ENCODE data around the gene COMMD1.

COMMD1 gene

GRCh38 chr2:61961231-61961901 lies 55.9 kb downstream of the COMMD1 start:
- no peak for DNase-seq (ENCODE audit: extremely low spot score)
- ChIA-PET POLR2A (no interaction called here), CTCF (interaction anchor here (2.0 kb wide), 1 partner anchor 12 kb away, joined by 6 read pairs; no protein-coding TSS in a partner anchor)
- TF ChIP-seq, protein P1, sequence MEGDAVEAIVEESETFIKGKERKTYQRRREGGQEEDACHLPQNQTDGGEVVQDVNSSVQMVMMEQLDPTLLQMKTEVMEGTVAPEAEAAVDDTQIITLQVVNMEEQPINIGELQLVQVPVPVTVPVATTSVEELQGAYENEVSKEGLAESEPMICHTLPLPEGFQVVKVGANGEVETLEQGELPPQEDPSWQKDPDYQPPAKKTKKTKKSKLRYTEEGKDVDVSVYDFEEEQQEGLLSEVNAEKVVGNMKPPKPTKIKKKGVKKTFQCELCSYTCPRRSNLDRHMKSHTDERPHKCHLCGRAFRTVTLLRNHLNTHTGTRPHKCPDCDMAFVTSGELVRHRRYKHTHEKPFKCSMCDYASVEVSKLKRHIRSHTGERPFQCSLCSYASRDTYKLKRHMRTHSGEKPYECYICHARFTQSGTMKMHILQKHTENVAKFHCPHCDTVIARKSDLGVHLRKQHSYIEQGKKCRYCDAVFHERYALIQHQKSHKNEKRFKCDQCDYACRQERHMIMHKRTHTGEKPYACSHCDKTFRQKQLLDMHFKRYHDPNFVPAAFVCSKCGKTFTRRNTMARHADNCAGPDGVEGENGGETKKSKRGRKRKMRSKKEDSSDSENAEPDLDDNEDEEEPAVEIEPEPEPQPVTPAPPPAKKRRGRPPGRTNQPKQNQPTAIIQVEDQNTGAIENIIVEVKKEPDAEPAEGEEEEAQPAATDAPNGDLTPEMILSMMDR (IDR thresholded peaks at IDR 0.05; ENCODE audit: control extremely low read depth, extremely low read depth, low read depth, missing control alignments): no peak

DNA sequence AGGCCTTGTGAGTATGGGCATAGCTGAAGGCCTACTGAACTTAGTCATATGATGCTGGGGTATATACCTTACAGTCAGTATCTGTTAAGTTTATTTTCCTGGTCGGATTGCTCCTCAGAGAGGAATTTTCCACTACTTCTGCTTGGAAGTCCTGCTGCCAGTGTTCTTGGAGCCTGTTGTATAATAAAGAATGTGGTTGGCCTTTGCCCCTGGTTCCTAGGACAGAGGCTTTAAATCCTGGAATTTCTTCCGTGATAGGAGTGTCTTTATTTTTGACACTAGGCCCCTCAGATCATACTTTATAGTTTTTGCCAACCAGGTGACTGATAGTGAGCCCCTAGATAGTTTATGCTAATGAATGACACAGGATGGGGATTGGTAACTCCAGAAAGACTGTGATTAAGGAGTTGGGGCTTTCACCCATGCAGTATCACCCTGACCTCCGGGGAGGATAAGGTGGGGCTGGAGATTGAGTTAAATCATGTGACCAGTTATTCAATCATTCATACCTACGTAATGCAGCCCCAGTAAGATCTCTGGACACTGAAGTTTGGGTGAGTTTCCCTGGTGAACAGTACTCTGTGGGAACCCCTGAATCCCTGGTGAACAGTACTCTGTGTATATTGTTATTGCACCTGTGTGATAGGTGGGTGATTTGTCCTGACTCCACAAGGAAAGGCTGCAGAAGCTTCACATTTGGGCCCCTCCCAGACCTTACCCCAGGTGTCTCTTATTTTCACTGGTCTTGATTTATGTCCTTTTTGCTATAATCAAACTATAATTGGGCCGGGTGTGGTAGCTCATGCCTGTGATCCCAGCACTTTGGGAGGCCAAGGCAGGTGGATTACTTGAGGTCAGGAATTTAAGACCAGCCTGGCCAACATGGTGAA lies 56.9 kb downstream of the COMMD1 start:
- POLR2A ChIA-PET: no interaction called here

GRCh38 chr2:61966087-61966727 lies 60.7 kb downstream of the COMMD1 start:
- POLR2A ChIA-PET: no interaction called here
- TF ChIP-seq, protein P1 (IDR thresholded peaks at IDR 0.05; ENCODE audit: control extremely low read depth, extremely low read depth, low read depth, missing control alignments): no peak
- DNase-seq (ENCODE audit: extremely low spot score): no peak
- CTCF ChIA-PET: interaction anchor here (1.0 to 1.9 kb wide), 6 partner anchors 10 to 447 kb away, joined by 3 to 6 read pairs (median 4); no protein-coding TSS in a partner anchor

More for the DNA sequence above, 56.9 kb downstream of the COMMD1 start:
- TF ChIP-seq, protein P1 (IDR thresholded peaks at IDR 0.05; ENCODE audit: control extremely low read depth, extremely low read depth, low read depth, missing control alignments): no peak
- CTCF ChIA-PET: interaction anchor here (1.6 kb wide), 1 partner anchor 32 kb away, joined by 3 read pairs; no protein-coding TSS in a partner anchor
- no peak for DNase-seq (ENCODE audit: extremely low spot score)

GRCh38 chr2:61967262-61967661 lies 61.8 kb downstream of the COMMD1 start:
- TF ChIP-seq, protein P1 (IDR thresholded peaks at IDR 0.05; ENCODE audit: control extremely low read depth, extremely low read depth, low read depth, missing control alignments): no peak
- no peak for DNase-seq (ENCODE audit: extremely low spot score)
- ChIA-PET CTCF (interaction anchor here (1.1 to 1.4 kb wide), 2 partner anchors 10 to 13 kb away, joined by 3 read pairs; no protein-coding TSS in a partner anchor), POLR2A (no interaction called here)

- TF ChIP-seq, protein P1 (IDR thresholded peaks at IDR 0.05; ENCODE audit: control extremely low read depth, extremely low read depth, low read depth, missing control alignments): no peak
- no peak for DNase-seq (ENCODE audit: extremely low spot score)
- CTCF ChIA-PET: interaction anchor here (1.3 to 1.6 kb wide), 3 partner anchors 9 to 15 kb away, joined by 3 to 6 read pairs (median 4); no protein-coding TSS in a partner anchor
- POLR2A ChIA-PET: no interaction called here
Measured at GRCh38 chr2:61969376-61969775, 63.9 kb downstream of the COMMD1 start.

All from GM10248 (cell line).